ENCODE data around the gene BMPR1B.

BMPR1B gene

DNA sequence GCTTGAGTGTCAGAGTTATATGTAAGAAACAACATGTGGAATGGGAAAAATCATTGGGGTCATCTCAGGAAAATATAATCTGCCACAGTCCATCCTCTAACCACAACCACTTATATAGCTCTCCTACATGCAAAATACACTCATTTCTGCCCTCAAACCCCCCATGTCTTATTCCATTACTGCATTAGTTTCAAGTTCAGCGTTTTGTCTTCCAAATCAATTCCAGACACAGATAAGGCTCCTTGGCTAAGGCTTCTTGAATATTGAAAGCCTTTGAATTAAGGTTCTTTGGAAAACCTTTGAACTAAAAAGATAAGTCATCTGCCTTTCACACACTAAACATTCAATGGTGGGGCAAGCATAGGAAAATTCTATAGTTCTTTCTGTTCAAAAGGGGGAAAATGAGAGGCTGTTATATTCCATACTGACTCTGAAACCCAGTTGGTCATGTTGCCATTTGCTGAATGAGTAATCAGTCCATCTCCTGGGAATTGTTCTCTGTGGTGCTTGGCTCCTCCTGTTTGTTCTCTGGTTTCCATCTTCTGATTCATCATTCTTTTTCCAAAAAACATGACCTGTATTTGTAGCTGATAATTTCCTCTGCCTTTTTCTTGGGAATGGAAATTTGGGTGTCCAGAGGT, 218.7 kb downstream of the BMPR1B start:
- TF ChIP-seq CTCF (IDR thresholded peaks at IDR 0.05; ENCODE audit: low read depth, low read length) = no peak
- DNase-seq (ENCODE audit: extremely low read depth, low read depth) = no peak

GRCh38 chr4:94978904-94979303, 221.1 kb downstream of the BMPR1B start:
- DNase-seq (ENCODE audit: extremely low read depth, low read depth) = no peak
- TF ChIP-seq CTCF (IDR thresholded peaks at IDR 0.05; ENCODE audit: low read depth, low read length) = no peak

GRCh38 chr4:94979621-94980020, 221.9 kb downstream of the BMPR1B start:
- TF ChIP-seq CTCF (IDR thresholded peaks at IDR 0.05; ENCODE audit: low read depth, low read length) = no peak
- no peak for DNase-seq (ENCODE audit: extremely low read depth, low read depth)

DNA sequence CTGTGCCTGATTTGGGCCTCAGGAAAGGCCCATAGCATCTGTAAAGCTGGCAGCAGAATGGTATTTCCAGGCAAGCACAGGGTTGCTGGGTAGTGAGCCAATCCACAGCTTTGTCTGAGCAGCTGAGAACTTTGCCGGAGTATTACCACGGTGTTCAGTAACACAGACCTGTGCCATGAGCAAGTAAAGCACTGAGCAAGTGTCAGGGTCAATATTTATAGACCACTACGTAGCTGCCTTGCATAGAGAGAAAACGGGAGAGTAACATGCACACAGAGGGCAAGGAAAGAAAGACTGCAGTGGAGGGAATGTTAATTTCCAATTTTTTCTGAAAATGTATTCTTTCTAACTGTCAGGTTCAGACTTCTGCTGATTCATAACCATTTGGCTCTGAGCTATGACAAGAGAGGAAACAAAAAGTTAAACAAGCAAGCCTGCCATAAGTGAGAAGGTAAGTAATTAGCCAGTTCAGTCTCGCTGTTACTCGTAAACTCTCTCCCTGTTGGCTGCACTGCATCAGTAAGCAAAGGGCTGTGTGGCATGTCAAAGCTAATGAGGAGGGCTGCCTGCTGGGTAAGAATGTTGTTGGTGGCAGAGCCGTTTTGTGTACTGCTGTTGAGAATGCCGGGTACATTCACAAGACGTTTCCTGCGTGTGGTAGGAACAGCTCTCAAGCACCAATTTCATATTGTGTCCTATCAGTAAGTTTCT, 238.1 kb downstream of the BMPR1B start:
- no peak for DNase-seq (ENCODE audit: extremely low read depth, low read depth)

GRCh38 chr4:95000076-95000648, 242.4 kb downstream of the BMPR1B start:
- TF ChIP-seq CTCF (IDR thresholded peaks at IDR 0.05; ENCODE audit: low read depth, low read length) = no peak
- no peak for DNase-seq (ENCODE audit: extremely low read depth, low read depth)

More for the DNA sequence above, 238.1 kb downstream of the BMPR1B start:
- no peak for TF ChIP-seq CTCF (IDR thresholded peaks at IDR 0.05; ENCODE audit: low read depth, low read length)

DNA sequence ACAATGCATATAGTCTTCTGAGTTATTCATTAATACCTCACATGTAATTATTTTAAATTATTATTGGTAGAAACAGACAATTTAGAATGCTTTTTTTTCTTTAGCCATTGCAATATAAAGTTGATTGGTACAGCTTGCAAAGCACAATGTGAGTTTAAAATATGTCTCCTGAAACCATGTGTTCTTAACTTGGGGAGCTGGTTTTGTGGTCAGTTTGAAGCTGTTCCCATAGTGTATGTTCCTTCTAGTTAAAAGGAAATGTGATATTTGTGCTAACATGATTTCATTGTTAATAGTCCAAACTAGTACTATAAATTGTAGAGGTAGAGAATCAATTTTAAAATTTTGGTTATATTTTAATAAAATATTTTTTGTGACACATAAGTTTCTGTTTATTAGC, 247.2 kb downstream of the BMPR1B start:
- TF ChIP-seq CTCF (IDR thresholded peaks at IDR 0.05; ENCODE audit: low read depth, low read length) = no peak
- no peak for DNase-seq (ENCODE audit: extremely low read depth, low read depth)

GRCh38 chr4:95007998-95008397, 250.2 kb downstream of the BMPR1B start:
- DNase-seq (ENCODE audit: extremely low read depth, low read depth) = no peak
- TF ChIP-seq CTCF (IDR thresholded peaks at IDR 0.05; ENCODE audit: low read depth, low read length) = no peak
